Mesenchymal stem cell (in vitro differentiated cells and primary cell): ENCODE data around the gene PHETA1. TPM values are rescaled to one million over a fixed set of nuclear protein-coding genes. Genes with fewer than 3 reads are reported as not detected.

Source experiments
- DNase-seq: peaks from one replicate; pipeline ENCODE4 v3.0.0-alpha.2; 2013
- H2AFZ ChIP-seq: one replicate; pipeline ENCODE4 v1.6.1; 2013; ENCODE audit warnings: low read depth, mild to moderate bottlenecking, control low read depth, inconsistent platforms, low read length, moderate library complexity
- H2AK5ac ChIP-seq: 2 replicates; pipeline ENCODE4 v1.6.1; 2013; ENCODE audit warnings: low read length, moderate library complexity, mild to moderate bottlenecking, inconsistent platforms; ENCODE audit not compliant: severe bottlenecking
- H2BK120ac ChIP-seq: one replicate; pipeline ENCODE4 v1.6.1; 2013; ENCODE audit warnings: low read depth, mild to moderate bottlenecking, inconsistent platforms, low read length, moderate library complexity
- H2BK12ac ChIP-seq, 2 experiments: one replicate each; pipeline ENCODE4 v1.6.1; 2013; ENCODE audit warnings: inconsistent platforms in 2 of 2, low read length in 2 of 2, mild to moderate bottlenecking in 2 of 2, moderate library complexity in 2 of 2, control low read depth in 1 of 2
- H2BK15ac ChIP-seq: one replicate; pipeline ENCODE4 v1.6.1; 2013; ENCODE audit warnings: mild to moderate bottlenecking, low read depth, inconsistent platforms; ENCODE audit not compliant: poor library complexity, severe bottlenecking
- H2BK5ac ChIP-seq: 2 replicates; pipeline ENCODE4 v1.6.1; 2013; ENCODE audit warnings: low read depth, mild to moderate bottlenecking, low read length, control low read depth, inconsistent platforms; ENCODE audit not compliant: poor library complexity, severe bottlenecking
- H3K14ac ChIP-seq, 2 experiments: one replicate each; pipeline ENCODE4 v1.6.1; 2013; ENCODE audit warnings: inconsistent platforms in 2 of 2, low read length in 2 of 2, control low read depth in 1 of 2, mild to moderate bottlenecking in 1 of 2, moderate library complexity in 1 of 2
- H3K18ac ChIP-seq, 2 experiments: one replicate each; pipeline ENCODE4 v1.6.1; 2013; ENCODE audit warnings: inconsistent platforms in 2 of 2, low read length in 2 of 2, control low read depth in 1 of 2, low read depth in 1 of 2, mild to moderate bottlenecking in 1 of 2
- H3K23ac ChIP-seq, 2 experiments: one replicate each; pipeline ENCODE4 v1.6.1; 2013; ENCODE audit warnings: inconsistent platforms in 2 of 2, low read length in 2 of 2, mild to moderate bottlenecking in 2 of 2, moderate library complexity in 2 of 2, control low read depth in 1 of 2
- H3K27ac ChIP-seq: 2 replicates; pipeline ENCODE4 v1.5.1; 2013; ENCODE audit warnings: mild to moderate bottlenecking, moderate library complexity, low read length, control low read depth, inconsistent platforms; ENCODE audit not compliant: poor library complexity, severe bottlenecking
- H3K27me3 ChIP-seq, 2 experiments: 2 replicates each; pipeline versions ENCODE4 v1.6.1 to v1.7.0; 2013; ENCODE audit warnings: low read length in 2 of 2, mild to moderate bottlenecking in 2 of 2, moderate library complexity in 2 of 2, control low read depth in 1 of 2, inconsistent platforms in 1 of 2; ENCODE audit not compliant: control insufficient read depth in 1 of 2, insufficient read depth in 1 of 2
- H3K36me3 ChIP-seq, 2 experiments: 2 replicates each; pipeline versions ENCODE4 v1.6.1 to v1.7.0; 2013; ENCODE audit warnings: low read length in 2 of 2, control low read depth in 1 of 2, inconsistent platforms in 1 of 2, low read depth in 1 of 2, mild to moderate bottlenecking in 1 of 2; ENCODE audit not compliant: insufficient read depth in 2 of 2, control insufficient read depth in 1 of 2
- H3K4ac ChIP-seq, 2 experiments: one replicate each; pipeline ENCODE4 v1.6.1; 2013; ENCODE audit warnings: inconsistent platforms in 2 of 2, low read length in 2 of 2, mild to moderate bottlenecking in 2 of 2, moderate library complexity in 2 of 2, control low read depth in 1 of 2, low read depth in 1 of 2
- H3K4me1 ChIP-seq: 2 replicates; pipeline ENCODE4 v1.6.1; 2013; ENCODE audit warnings: low read depth, low read length, control low read depth; ENCODE audit not compliant: control insufficient read depth, insufficient read depth
- H3K4me2 ChIP-seq: 2 replicates; pipeline ENCODE4 v1.6.1; 2013; ENCODE audit warnings: low read length, mild to moderate bottlenecking, inconsistent platforms; ENCODE audit not compliant: poor library complexity, severe bottlenecking
- H3K4me3 ChIP-seq, 2 experiments: 2 replicates each; pipeline versions ENCODE4 v1.5.1 to v1.7.0; 2013; ENCODE audit warnings: low read length in 2 of 2, mild to moderate bottlenecking in 2 of 2, control low read depth in 1 of 2, low read depth in 1 of 2; ENCODE audit not compliant: insufficient read depth in 1 of 2
- H3K79me1 ChIP-seq: replicated peaks from 2 replicates; pipeline ENCODE4 v1.6.1; 2013; ENCODE audit warnings: mild to moderate bottlenecking, control low read depth, low read length, inconsistent platforms; ENCODE audit not compliant: poor library complexity, severe bottlenecking
- H3K9ac ChIP-seq: 2 replicates; pipeline ENCODE4 v1.7.0; 2013; ENCODE audit warnings: mild to moderate bottlenecking, low read length, moderate library complexity
- H3K9me3 ChIP-seq: 2 replicates; pipeline ENCODE4 v1.7.0; 2013; ENCODE audit warnings: mild to moderate bottlenecking, low read length; ENCODE audit not compliant: control insufficient read depth
- H4K8ac ChIP-seq: one replicate; pipeline ENCODE4 v1.6.1; 2013; ENCODE audit warnings: inconsistent platforms, mild to moderate bottlenecking, low read length, moderate library complexity
- H4K91ac ChIP-seq: one replicate; pipeline ENCODE4 v1.6.1; 2013; ENCODE audit warnings: mild to moderate bottlenecking, low read length, inconsistent platforms
- WGBS: methylation state at CpG from one replicate; pipeline ENCODE4 v1.1.7; 2013; ENCODE audit warnings: mixed read lengths; 5-methylcytosine and 5-hydroxymethylcytosine counted together
- polyA plus RNA-seq, 2 experiments: library from polyadenylated mRNA; stranded (reverse); fragments of 200-250 nt; gene quantifications; one replicate each; pipeline ENCODE4 v1.2.3, GENCODE V29; 2013

Gene PHETA1
- polyA plus RNA-seq (2013, experiment 1 of 2) = 6.6 TPM
- 6.5 TPM for polyA plus RNA-seq (2013, experiment 2 of 2)

GRCh38 chr12:111368788-111369495, at the start of gene PHETA1:
Gene PHETA1, minus strand, starts transcription at chr12:111369095. Its CDS starts 5,668 bp downstream, at chr12:111363427.
- peak; percentile 91 for DNase-seq
- peak within 1 kb of the TSS; percentile 74 for H2BK120ac ChIP-seq
- peak within 1 kb of the TSS; percentile 93 for H4K8ac ChIP-seq
- H2AK5ac ChIP-seq = no peak within 1 kb of the TSS
- H3K4me1 ChIP-seq = peaks cover 17% of the 10 kb centered on the region
- H3K27me3 ChIP-seq = no peaks in the 10 kb centered on the region
- H3K4me3 ChIP-seq = peak within 1 kb of the TSS; percentile 94 to 99
- no peak within 1 kb of the TSS for H2BK5ac ChIP-seq
- H3K18ac ChIP-seq = peak within 1 kb of the TSS; percentile 66 to 97
- H4K91ac ChIP-seq = peak within 1 kb of the TSS; percentile 74
- H3K36me3 ChIP-seq = peaks cover 14 to 16% of the 10 kb centered on the region in 2 experiments
- peak within 1 kb of the TSS; percentile 21 to 59 for H2BK12ac ChIP-seq
- no peak within 1 kb of the TSS for H3K23ac ChIP-seq
- peak within 1 kb of the TSS; percentile 87 for H2AFZ ChIP-seq
- H3K79me1 ChIP-seq = peaks cover 24% of the 10 kb centered on the region
- peak within 1 kb of the TSS; percentile 51 to 60 for H3K4ac ChIP-seq
- whole genome bisulfite sequencing = 1% methylated on average over 57 of the region's 72 CpGs
- no peak within 1 kb of the TSS for H3K27ac ChIP-seq
- peak within 1 kb of the TSS; percentile 95 for H3K4me2 ChIP-seq
- peak within 1 kb of the TSS; percentile 54 for H2BK15ac ChIP-seq
- H3K14ac ChIP-seq = peak within 1 kb of the TSS in 1 of 2 experiments; percentile 96
- H3K9ac ChIP-seq = peak within 1 kb of the TSS; percentile 89
- H3K9me3 ChIP-seq = no peaks in the 10 kb centered on the region

- H4K8ac ChIP-seq = no peak overlapping the region
- H2BK5ac ChIP-seq = no peak overlapping the region
- H3K79me1 ChIP-seq = no peaks in the 10 kb centered on the region
- H3K4ac ChIP-seq = no peak overlapping the region
- no peak overlapping the region for H4K91ac ChIP-seq
- H2BK15ac ChIP-seq = no peak overlapping the region
- no peak overlapping the region for H3K4me2 ChIP-seq
- H2AK5ac ChIP-seq = no peak overlapping the region
- H2BK120ac ChIP-seq = no peak overlapping the region
- H3K9ac ChIP-seq = no peak overlapping the region
- no peak overlapping the region for H2BK12ac ChIP-seq
- no peak overlapping the region for H3K23ac ChIP-seq
- WGBS = 97% methylated on average over 30 of the region's 30 CpGs
- no peak overlapping the region for H3K4me3 ChIP-seq
- H3K18ac ChIP-seq = peak overlapping the region; percentile 22 to 25
- H2AFZ ChIP-seq = no peak overlapping the region
- peaks cover 43 to 49% of the 10 kb centered on the region in 2 experiments for H3K36me3 ChIP-seq
- peaks cover 22% of the 10 kb centered on the region for H3K4me1 ChIP-seq
- H3K27ac ChIP-seq = no peak overlapping the region
- H3K9me3 ChIP-seq = no peaks in the 10 kb centered on the region
- no peak for DNase-seq
- H3K27me3 ChIP-seq = no peaks in the 10 kb centered on the region
- no peak overlapping the region for H3K14ac ChIP-seq
Measured at GRCh38 chr12:111418594-111418880, 49.6 kb upstream of the PHETA1 start.

- Histone ChIP-seq H3K9ac (no peak overlapping the region), H3K4ac (no peak overlapping the region), H2AFZ (no peak overlapping the region), H4K8ac (peak overlapping the region; percentile 38), H3K4me3 (no peak overlapping the region), H3K4me2 (no peak overlapping the region), H3K14ac (no peak overlapping the region), H2BK15ac (no peak overlapping the region), H2AK5ac (no peak overlapping the region), H3K9me3 (no peaks in the 10 kb centered on the region), H3K23ac (no peak overlapping the region), H2BK120ac (no peak overlapping the region), H3K36me3 (peaks cover 43 to 49% of the 10 kb centered on the region in 2 experiments), H3K4me1 (peaks cover 25% of the 10 kb centered on the region), H2BK5ac (no peak overlapping the region), H3K27me3 (no peaks in the 10 kb centered on the region), H3K18ac (no peak overlapping the region), H2BK12ac (no peak overlapping the region), H4K91ac (no peak overlapping the region), H3K27ac (no peak overlapping the region), H3K79me1 (no peaks in the 10 kb centered on the region)
- DNase-seq = no peak
- 98% methylated on average over 67 of the region's 67 CpGs for WGBS
Measured at GRCh38 chr12:111417784-111418593, 49.1 kb upstream of the PHETA1 start.

- WGBS = 97% methylated on average over 2 of the region's 2 CpGs
- Histone ChIP-seq H3K9ac (no peak overlapping the region), H3K4ac (no peak overlapping the region), H3K79me1 (no peaks in the 10 kb centered on the region), H2AFZ (no peak overlapping the region), H2BK5ac (no peak overlapping the region), H3K36me3 (peaks cover 43 to 49% of the 10 kb centered on the region in 2 experiments), H2BK15ac (no peak overlapping the region), H3K4me3 (no peak overlapping the region), H3K23ac (no peak overlapping the region), H2AK5ac (no peak overlapping the region), H3K4me2 (no peak overlapping the region), H3K27me3 (no peaks in the 10 kb centered on the region), H4K8ac (no peak overlapping the region), H3K18ac (no peak overlapping the region), H2BK12ac (no peak overlapping the region), H2BK120ac (no peak overlapping the region), H4K91ac (no peak overlapping the region), H3K9me3 (no peaks in the 10 kb centered on the region), H3K27ac (no peak overlapping the region), H3K14ac (no peak overlapping the region), H3K4me1 (peaks cover 29% of the 10 kb centered on the region)
- DNase-seq = no peak
Measured at GRCh38 chr12:111417290-111417689, 48.4 kb upstream of the PHETA1 start.
